GM23248 (cell line): Measurements from ENCODE around the gene URM1.

Source experiments
- EZH2 ChIP-seq: fragments of 200-600 bp; sonication (generic); IDR thresholded peaks from 2 replicates; pipeline ENCODE4 v1.6.1; 2018; ENCODE audit warnings: antibody characterized with exemption, mild to moderate bottlenecking; ENCODE audit not compliant: insufficient read depth, poor library complexity, severe bottlenecking
- EZH2phosphoT487 ChIP-seq: fragments of 200-600 bp; sonication (generic); IDR thresholded peaks from 2 replicates; pipeline ENCODE4 v1.6.1; 2018; ENCODE audit warnings: antibody characterized with exemption, moderate library complexity, mild to moderate bottlenecking, low read depth; ENCODE audit not compliant: insufficient read depth

DNA sequence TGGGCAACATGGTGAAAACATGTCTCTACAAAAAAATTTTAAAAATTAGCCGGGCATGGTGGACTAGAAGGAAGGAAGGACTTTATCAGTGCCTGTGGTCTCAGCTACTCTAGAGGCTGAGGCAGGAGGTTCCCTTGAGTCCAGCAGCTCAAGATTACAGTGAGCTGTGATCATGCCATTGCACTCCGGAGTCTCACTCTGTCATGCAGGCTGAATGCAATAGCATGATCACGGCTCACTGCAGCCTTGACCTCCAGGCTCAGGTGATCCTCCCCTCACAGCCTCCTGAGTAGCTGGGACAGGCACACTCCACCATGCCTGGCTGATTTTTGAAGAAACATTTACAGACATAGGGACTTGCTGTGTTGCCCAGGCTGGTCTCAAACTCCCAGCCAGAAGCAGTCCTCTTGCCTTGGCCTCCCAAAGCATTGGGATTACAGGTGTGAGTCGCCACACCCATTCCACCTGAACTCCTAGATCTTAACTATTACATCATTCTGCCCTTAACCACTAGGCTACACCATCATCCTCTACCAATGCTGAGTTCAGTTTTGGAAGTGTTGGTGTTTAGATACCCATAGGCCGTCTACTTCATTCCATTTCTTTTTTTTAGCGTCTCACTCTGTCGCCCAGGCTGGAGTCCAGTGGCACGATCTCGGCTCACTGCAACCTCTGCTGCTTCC lies 2.0 kb upstream of the URM1 start:
- TF ChIP-seq EZH2 (no peak), EZH2phosphoT487 (no peak)
